GM20000 (cell line): Measurements from ENCODE around the gene HAPLN3.

Experiments
- DNase-seq: peaks from one replicate; pipeline ENCODE4 v3.0.0; 2012; ENCODE audit warnings: low spot score
- CTCF ChIP-seq: IDR thresholded peaks from 2 replicates; pipeline ENCODE4 v1.5.1; 2012; ENCODE audit warnings: mild to moderate bottlenecking, control low read depth; ENCODE audit errors: extremely low read depth, missing control alignments

Gene HAPLN3

GRCh38 chr15:88834211-88834812, 61.0 kb downstream of the HAPLN3 start:
- peak; percentile 77 for TF ChIP-seq CTCF
- DNase-seq: peak; percentile 38

GRCh38 chr15:88833731-88834100, 61.6 kb downstream of the HAPLN3 start:
- TF ChIP-seq CTCF: no peak
- no peak for DNase-seq

GRCh38 chr15:88832820-88833730, 62.3 kb downstream of the HAPLN3 start:
- TF ChIP-seq CTCF: no peak
- DNase-seq: no peak

- TF ChIP-seq CTCF: no peak
- no peak for DNase-seq
Observed at GRCh38 chr15:88830016-88830415, 65.3 kb downstream of the HAPLN3 start.

GRCh38 chr15:88828791-88829190, 66.6 kb downstream of the HAPLN3 start:
- no peak for DNase-seq
- no peak for TF ChIP-seq CTCF
